ENCODE results near the gene TRIM29. TPM values are rescaled to one million over a fixed set of nuclear protein-coding genes. Genes with fewer than 3 reads are reported as not detected.

Gene TRIM29
- total RNA-seq, 1 donor from 2014 or later: not detected

Other genes with a start within 250 kb of the TRIM29 start
- 30.0 TPM for gene OAF, start 72.9 kb upstream of the TRIM29 start, total RNA-seq
- gene POU2F3, start 102.0 kb upstream of the TRIM29 start, total RNA-seq: not detected
- 7.3 TPM for gene TLCD5, start 187.2 kb upstream of the TRIM29 start, total RNA-seq
- 81.7 TPM for gene ARHGEF12, start 198.3 kb upstream of the TRIM29 start, total RNA-seq